Measurements from ENCODE around the gene PRR23C. TPM values are rescaled to one million over a fixed set of nuclear protein-coding genes. Genes with fewer than 3 reads are reported as not detected.

The PRR23C gene
- total and polyA plus RNA-seq, 4 donors = not detected

GRCh38 chr3:139005356-139005993, 39.2 kb downstream of the PRR23C start:
- DNase-seq (ENCODE audit: low spot score) = no peak
- Histone ChIP-seq H3K9me3 (ENCODE audit: control insufficient read depth in 4 of 4, low read length in 3 of 4) (peaks cover 0 to 8% (median 4%) of the 10 kb centered on the region in 4 donors), H3K36me3 (ENCODE audit: control insufficient read depth in 4 of 4, insufficient read depth in 3 of 4, low read depth in 1 of 4, low read length in 3 of 4) (no peaks in the 10 kb centered on the region), H3K4me1 (ENCODE audit: control insufficient read depth in 4 of 4, insufficient read depth in 4 of 4, low read length in 3 of 4) (no peaks in the 10 kb centered on the region), H3K27me3 (ENCODE audit: control insufficient read depth in 4 of 4, insufficient read depth in 4 of 4, low read length in 3 of 4) (peaks cover 0 to 2% (median 0%) of the 10 kb centered on the region in 4 donors), H3K27ac (ENCODE audit: low read depth in 1 of 2, low read length in 2 of 2) (no peak overlapping the region), H3K9ac (ENCODE audit: low read depth in 1 of 2, low read length in 2 of 2) (no peak overlapping the region), H3K4me3 (ENCODE audit: low read depth in 1 of 3, low read length in 3 of 3) (no peak overlapping the region)
- 70% methylated on average over 45 of the region's 45 CpGs for WGBS
- TF ChIP-seq FOXA2 (IDR thresholded peaks at IDR 0.05) (no peak), HNF4G (IDR thresholded peaks at IDR 0.05) (no peak), CTCF (IDR thresholded peaks at IDR 0.05; ENCODE audit: low read depth, low read length, missing input control) (no peak), EGR1 (IDR thresholded peaks at IDR 0.05; ENCODE audit: low read depth in 2 of 2) (no peak), NR2F2 (IDR thresholded peaks at IDR 0.05) (no peak), MAX (IDR thresholded peaks at IDR 0.05) (no peak), RXRA (IDR thresholded peaks at IDR 0.05) (no peak), ZBTB33 (IDR thresholded peaks at IDR 0.05) (no peak), FOXA1 (IDR thresholded peaks at IDR 0.05) (no peak), SP1 (IDR thresholded peaks at IDR 0.05) (no peak), GABPA (IDR thresholded peaks at IDR 0.05 in 1 of 2, conservative IDR thresholded peaks at IDR 0.05 in 1 of 2) (no peak), RAD21 (IDR thresholded peaks at IDR 0.05) (no peak), REST (IDR thresholded peaks at IDR 0.05) (no peak), JUND (IDR thresholded peaks at IDR 0.05) (no peak), YY1 (IDR thresholded peaks at IDR 0.05) (no peak)

- Histone ChIP-seq H3K27ac (ENCODE audit: low read depth in 1 of 2, low read length in 2 of 2) (no peak overlapping the region), H3K36me3 (ENCODE audit: control insufficient read depth in 4 of 4, insufficient read depth in 3 of 4, low read depth in 1 of 4, low read length in 3 of 4) (no peaks in the 10 kb centered on the region), H3K27me3 (ENCODE audit: control insufficient read depth in 4 of 4, insufficient read depth in 4 of 4, low read length in 3 of 4) (peaks cover 0 to 5% (median 0%) of the 10 kb centered on the region in 4 donors), H3K9me3 (ENCODE audit: control insufficient read depth in 4 of 4, low read length in 3 of 4) (peaks cover 0 to 5% (median 1%) of the 10 kb centered on the region in 4 donors), H3K4me1 (ENCODE audit: control insufficient read depth in 4 of 4, insufficient read depth in 4 of 4, low read length in 3 of 4) (no peaks in the 10 kb centered on the region), H3K4me3 (ENCODE audit: low read depth in 1 of 3, low read length in 3 of 3) (no peak overlapping the region), H3K9ac (ENCODE audit: low read depth in 1 of 2, low read length in 2 of 2) (no peak overlapping the region)
- 65% methylated on average over 1 of the region's 1 CpG for WGBS
- no peak for DNase-seq (ENCODE audit: low spot score)
- TF ChIP-seq GABPA (IDR thresholded peaks at IDR 0.05 in 1 of 2, conservative IDR thresholded peaks at IDR 0.05 in 1 of 2) (no peak), TAF1 (conservative IDR thresholded peaks at IDR 0.05) (no peak), CTCF (IDR thresholded peaks at IDR 0.05; ENCODE audit: low read depth, low read length, missing input control) (no peak), ATF3 (IDR thresholded peaks at IDR 0.05) (no peak), MAX (IDR thresholded peaks at IDR 0.05) (no peak), RXRA (IDR thresholded peaks at IDR 0.05) (no peak), ZBTB33 (IDR thresholded peaks at IDR 0.05) (no peak)
Observed at GRCh38 chr3:138995706-138996105, 49.0 kb downstream of the PRR23C start.

Data from liver (tissue), 9 donors.